HG03139 (cell line): ENCODE measurements around the gene GADD45B.
"Not testable (repeated sequence)": the region's sequence is repeated elsewhere in the genome, so short reads cannot be mapped to it uniquely, and the experiment has no call there.

Source experiments
- ATAC-seq: cut with Tn5 transposase; IDR thresholded peaks from one replicate; pipeline ENCODE4 v1.9.1; 2021; ENCODE audit not compliant: unreplicated experiment

GADD45B gene

DNA sequence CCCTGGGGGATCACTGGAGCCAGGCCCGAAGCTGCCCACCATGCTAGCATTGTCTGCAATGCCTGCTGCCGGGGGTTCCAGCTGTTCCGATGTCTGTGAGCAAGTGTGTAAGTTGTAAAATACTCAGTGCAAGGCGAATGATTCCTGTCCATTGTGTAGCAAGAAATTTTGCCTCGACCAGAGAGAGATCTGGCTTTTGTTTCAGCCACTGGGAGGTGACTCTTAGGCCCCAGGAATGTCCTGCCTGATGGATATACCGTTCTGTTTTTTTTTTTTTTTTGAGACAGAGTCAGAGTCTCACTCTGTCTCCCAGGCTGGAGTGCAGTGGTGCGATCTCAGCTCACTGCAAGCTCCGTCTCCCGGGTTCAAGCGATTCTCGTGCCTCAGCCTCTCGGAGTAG, 7.3 kb upstream of the GADD45B start:
- no peak for ATAC-seq

DNA sequence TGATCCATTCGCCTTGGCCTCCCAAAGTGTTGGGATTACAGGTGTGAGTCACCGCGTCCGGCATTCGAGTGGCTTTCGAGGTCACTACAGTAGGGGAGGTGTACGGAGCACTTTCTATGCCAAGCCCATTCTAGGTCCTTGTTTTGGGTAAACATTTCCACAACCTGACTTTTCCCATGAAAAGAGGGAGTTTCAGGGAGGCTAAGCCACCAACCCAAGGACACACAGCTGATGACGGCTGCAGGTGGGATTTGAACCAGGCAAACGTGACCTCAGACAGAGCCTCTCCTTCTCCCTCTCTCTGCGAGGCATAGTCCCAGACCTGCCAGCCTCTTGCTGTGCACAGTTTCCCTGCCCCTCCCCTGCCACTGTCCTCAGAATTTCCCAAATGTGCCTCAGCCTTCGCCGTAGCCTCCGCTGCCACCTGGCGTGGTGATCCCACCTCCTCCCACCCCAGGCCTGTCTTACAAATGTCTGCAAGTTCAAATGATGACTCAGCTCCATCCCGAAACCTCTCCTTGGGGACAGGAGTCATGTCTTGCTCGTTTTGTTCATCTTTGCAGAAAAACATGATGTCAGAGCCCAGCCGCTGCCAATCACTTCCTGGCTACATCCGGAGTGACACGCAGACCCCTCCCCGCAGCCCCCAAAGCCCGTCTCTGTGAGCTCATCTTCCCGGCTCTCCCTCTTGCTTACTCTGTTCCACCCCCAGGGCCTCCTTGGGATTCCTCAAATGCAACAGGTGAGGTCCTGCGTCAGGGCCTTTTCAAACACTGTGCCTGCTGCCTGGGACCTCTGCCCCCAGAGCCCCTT, 6.6 kb upstream of the GADD45B start:
- ATAC-seq = no peak

DNA sequence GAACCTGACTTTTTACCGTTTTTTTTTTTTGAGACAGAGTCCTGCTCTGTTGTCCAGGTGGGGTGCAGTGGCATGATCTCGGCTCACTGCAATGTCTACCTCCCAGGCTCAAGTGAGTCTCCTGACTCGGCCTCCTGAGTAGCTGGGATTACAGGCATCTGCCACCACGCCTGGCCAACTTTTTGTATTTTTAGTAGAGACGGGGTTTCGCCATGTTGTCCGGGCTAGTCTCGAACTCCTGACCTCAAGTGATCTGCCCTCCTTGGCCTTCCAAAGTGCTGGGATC, 6.1 kb upstream of the GADD45B start:
- not testable (repeated sequence) for ATAC-seq

- ATAC-seq = no peak
These were observed 1.5 kb upstream of the GADD45B start for GRCh38 chr19:2474232-2475017.

DNA sequence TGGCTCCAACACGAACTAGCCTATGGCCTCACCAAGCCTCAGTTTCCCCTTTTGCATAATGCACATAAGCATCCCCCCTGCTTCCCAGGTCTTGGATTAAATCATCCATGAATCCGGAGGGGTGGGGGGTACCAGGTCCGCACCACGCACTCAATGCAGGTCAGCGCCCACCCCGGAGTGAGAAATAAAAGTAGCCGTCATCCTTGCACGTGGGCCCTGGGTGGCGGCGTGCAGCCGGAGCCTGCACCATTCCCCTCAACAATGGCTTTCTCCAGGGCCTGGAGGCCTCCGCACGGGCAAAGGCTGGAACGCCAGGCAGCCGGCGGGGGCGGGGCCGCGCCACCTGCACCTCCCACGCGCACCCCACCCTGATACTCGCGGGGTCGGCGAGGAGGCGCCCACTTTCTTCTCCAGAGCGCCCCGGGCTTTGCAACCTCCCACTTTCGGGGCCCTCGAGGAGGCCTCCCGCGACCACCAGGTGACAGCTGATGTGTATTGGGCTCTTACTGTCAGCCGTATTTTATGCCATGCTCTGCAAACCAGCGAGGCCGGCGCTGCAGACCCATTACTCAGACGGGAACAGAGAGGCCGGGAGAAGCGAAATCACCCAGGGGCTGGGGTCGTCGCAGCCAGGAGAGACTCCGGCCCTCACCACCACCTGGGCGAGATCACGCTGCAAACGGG, 767 bp upstream of the GADD45B start:
- ATAC-seq = no peak

- ATAC-seq = peak; percentile 3
These were observed 669 bp downstream of the GADD45B start for GRCh38 chr19:2476451-2477140.

- ATAC-seq = no peak
These were observed 1.3 kb downstream of the GADD45B start for GRCh38 chr19:2477141-2477710.

GRCh38 chr19:2477732-2478191, 1.8 kb downstream of the GADD45B start:
- no peak for ATAC-seq

DNA sequence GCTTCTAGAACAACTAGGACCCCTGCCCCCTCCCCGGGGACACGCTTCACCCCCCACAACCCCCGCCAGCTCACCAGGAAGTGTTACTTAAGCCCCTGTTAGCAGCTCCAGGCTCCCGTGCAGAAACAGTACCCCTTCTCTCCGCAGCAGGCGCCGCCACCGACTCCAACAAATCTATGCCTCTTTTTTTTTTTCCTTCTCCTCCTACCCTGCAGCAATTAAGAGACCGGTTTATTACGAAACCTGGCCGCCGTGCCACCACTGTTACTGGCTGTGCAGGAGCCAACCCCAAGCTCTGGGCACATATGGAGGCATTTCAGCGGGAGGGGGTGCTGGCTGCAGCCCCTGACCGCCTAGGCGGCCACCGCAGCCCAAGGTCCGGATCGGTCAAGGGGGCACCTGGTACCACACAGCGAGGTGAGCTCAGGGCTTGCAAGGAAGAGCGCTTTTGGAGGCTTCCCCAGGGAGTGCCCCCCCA, 2.4 kb downstream of the GADD45B start:
- ATAC-seq = no peak

DNA sequence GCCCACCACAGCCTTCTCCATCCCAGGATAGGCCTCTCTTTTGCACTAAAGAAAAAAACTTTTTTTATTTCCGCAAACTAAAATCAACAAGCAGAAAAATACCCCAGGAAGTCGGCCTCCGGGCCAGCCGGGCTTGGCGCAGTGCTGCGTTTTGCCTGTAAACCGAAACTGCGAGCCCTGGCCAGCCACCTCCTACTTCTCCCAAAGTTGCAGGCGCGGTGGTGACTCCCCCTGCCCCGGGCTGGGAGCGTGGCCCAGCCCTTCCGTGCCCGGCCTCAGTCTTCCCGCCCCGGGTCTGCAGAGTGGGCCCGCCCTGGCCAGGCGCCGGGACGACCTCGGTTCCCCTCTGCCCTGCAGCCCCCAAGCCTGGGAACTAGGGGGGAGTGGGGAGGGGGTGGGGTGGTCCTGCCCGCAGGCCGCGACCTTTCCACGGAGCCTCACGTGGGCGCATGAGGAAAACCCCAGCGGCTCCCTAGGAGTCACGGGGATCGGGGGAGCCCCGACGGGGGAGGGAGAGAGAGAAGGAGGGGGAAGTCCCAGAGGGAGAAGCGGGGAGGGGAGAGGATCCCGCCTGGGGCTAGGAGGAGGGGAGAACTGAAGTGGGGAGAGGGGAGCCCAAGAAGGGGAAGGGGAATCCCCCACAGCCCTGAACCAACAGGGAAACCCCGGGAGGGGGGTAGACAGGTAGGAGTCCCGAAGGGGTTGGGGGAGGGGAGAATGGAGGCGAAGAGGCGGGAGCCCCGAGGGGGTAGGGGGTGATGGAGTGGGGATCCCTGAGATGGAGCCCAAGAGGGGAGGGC, 3.0 kb downstream of the GADD45B start:
- no peak for ATAC-seq

- no peak for ATAC-seq
These were observed 3.7 kb downstream of the GADD45B start for GRCh38 chr19:2479556-2480194.

- ATAC-seq = no peak
These were observed 5.5 kb downstream of the GADD45B start for GRCh38 chr19:2481466-2481865.

DNA sequence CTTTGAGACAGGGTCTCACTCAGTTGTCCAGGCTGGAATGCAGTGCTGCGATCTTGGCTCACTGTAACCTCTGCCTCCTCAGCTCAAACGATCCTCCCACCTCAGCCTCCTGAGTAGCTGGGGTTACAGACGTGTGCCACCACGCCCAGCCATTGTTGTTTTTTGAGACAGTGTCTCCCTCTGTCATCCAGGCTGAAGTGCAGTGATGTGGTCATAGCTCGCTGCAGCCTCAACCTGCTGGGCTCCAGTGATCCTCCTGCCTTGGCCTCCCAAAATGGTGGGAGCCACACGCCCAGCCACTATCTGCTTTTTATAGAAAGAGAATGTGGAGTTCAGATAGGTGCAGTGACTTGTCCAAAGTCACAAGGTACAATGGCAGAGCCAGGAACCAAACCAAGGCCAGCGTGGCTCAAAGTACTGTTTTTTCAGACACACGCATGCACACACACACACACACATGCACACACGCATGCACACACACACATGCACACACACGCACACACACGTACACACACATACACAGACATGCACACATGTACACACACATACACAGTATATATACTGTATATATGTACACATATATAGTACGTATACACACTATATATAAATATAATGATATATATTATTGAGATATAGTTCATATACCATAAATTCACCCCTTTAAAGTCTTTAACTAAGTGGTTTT, 6.6 kb downstream of the GADD45B start:
- no peak for ATAC-seq

DNA sequence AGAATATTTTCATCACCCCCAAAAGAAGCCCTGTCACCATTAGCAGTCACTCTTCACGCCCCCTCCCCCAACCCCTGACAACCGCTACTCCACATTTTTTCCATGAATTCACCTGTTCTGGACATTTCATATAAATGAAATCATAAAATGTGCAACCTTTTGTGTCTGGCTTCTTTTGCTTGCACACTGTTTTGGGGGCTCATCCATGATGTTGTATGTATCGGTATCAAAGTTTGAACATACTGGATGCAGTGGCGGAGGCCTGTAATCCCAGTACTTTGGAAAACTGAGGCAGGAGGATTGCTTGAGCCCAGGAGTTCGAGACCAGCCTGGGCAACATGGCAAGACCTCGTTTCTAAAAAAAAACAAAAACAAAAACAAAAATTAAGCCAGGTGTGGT, 7.2 kb downstream of the GADD45B start:
- ATAC-seq = no peak

GRCh38 chr19:2483484-2484151, 7.7 kb downstream of the GADD45B start:
- no peak for ATAC-seq

DNA sequence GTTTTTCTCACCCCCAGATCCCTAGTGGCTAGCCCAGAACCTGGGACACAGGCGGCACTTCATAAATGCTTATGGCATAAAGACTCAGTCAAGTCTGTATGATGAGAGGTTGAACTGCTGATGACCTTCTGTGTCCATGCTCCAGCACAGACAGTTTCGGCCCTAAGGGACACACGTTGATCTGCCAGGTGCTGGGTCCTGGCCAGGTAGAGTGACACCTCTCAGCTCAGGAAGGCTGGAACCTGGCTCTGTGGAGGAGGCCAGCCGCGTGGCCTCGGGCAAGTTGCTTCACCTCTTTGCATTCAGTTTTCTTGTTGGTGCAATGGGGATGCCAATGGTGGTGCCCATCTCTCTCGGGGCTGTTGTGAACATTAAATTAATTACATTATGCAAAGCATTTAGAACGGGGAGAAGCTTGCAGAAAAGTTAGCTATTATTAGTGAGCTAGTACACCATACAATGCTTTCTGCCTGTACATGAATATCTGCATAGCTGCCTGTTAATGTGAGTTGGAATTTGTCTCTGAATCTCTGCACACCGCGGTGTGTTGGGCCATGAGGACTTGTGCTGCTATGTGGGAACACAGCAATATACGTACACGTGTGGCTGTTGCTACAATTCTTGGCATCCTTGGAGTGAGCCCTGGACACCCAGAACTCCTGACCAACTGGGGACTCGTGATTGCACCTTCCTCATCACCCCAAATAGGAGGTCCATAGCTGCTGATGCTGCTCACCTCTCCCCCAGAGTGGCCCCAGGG, 8.4 kb downstream of the GADD45B start:
- ATAC-seq = no peak

GRCh38 chr19:2485428-2485827, 9.5 kb downstream of the GADD45B start:
- no peak for ATAC-seq

DNA sequence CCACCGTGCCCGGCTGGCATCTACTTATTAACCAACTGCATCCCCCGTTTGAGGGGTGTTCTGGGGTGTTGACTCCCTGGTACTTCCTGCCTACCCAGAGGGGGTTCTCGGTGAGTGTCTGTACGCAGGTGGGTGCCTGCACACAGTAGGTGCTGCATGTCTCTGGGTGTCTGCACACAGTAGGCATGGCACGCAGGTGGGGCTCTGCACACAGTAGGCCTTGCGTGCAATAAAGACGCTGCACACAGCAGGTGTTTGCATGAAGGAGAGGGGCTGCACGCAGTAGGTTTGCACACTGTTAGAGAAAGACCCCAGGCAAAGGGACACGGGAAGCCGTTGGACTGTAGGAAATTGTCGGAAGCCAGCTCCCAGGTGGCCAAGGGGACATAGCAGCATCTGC, 11.2 kb downstream of the GADD45B start:
- ATAC-seq = no peak
